Subcutaneous adipose tissue (tissue), 4 donors: ENCODE measurements around the gene KDM4B. TPM values are rescaled to one million over a fixed set of nuclear protein-coding genes. Genes with fewer than 3 reads are reported as not detected.

Experiments used
- total RNA-seq, 4 donors: library from RNA; depleted of rRNA; stranded (reverse); fragments of >200 nt; gene quantifications; one replicate each; pipeline ENCODE4 v1.1.0, GENCODE V29; 2016
- TF ChIP-seq, protein P1 (sequence below): fragments of 450-650 bp; IDR thresholded peaks from one replicate; pipeline ENCODE4 v1.5.1; 2016; ENCODE audit warnings: low read depth, mild to moderate bottlenecking, control low read depth, antibody characterized with exemption, moderate library complexity

The KDM4B gene
- total RNA-seq, 4 donors from 2014 or later, result 19.4 to 56.1 (median 28.5) TPM

DNA sequence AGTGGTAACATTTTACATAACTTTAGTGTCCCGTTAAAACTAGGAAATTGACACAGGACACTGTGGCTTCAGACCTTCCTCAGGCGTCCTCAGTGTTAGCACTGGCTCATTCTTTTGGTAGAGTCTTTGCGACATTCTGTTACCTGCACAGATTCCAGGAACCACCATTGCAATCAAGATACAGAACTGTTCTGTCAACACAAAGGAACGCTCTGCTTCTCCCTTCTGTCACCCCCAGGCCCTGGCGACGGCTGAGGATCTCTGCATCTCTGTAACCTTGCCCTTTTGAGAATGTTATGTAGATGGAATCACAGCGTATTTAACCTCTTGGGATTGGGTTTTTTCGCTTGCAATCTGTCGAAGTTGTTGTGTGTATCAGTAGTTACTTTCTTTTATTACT, 22.6 kb downstream of the KDM4B start:
- TF ChIP-seq, protein P1, sequence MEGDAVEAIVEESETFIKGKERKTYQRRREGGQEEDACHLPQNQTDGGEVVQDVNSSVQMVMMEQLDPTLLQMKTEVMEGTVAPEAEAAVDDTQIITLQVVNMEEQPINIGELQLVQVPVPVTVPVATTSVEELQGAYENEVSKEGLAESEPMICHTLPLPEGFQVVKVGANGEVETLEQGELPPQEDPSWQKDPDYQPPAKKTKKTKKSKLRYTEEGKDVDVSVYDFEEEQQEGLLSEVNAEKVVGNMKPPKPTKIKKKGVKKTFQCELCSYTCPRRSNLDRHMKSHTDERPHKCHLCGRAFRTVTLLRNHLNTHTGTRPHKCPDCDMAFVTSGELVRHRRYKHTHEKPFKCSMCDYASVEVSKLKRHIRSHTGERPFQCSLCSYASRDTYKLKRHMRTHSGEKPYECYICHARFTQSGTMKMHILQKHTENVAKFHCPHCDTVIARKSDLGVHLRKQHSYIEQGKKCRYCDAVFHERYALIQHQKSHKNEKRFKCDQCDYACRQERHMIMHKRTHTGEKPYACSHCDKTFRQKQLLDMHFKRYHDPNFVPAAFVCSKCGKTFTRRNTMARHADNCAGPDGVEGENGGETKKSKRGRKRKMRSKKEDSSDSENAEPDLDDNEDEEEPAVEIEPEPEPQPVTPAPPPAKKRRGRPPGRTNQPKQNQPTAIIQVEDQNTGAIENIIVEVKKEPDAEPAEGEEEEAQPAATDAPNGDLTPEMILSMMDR, result no peak

DNA sequence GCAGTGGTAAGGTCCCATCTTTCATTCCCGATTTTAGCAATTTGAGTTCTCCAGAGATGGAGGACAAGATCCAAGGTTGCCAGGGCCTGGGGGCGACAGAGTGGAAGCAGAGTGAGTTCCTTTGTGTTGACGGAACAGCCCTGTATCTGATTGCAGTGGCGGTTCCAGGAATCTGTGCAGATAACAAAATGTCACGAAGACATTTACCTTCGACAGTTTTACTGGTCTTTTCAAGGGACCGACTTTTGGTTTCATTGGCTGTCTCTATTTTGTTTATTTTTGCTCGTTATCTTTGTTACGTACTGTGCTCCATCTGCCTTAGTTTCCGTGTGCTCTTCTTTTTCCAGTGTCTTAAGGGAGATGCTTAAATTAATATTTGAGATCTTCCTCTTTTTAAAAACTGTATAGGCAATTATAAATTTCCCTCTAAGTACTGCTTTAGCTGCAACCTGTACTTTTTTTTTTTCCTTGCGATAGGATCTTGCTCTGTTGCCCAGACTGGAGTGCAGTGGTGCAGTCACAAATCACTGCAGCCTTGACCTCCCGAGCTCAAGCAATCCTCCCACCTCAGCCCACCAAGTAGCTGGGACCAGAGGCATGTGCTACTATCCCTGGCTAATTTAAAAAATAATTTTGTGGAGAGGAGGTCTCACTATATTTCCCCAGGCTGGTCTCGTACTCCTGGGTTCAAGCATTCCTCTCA, 23.2 kb downstream of the KDM4B start:
- TF ChIP-seq, protein P1, result no peak

DNA sequence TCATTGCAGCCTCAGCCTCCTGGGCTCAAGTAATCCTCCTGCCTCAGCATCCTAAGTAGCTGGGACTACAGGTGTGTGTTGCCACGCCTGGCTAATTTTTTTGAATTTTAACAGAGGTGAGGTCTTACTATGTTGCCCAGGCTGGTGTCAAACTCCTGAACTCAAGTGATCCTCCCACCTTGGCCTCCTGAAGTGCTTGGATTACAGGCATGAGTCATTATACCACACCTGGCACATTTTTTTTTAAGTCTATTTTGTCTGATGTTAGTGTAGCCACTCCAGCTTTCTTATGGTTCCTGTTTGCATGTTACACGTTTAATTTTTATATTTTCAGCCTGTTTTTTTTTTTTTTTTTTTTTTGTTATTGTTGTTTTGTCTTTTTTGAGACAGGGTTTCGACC, 24.8 kb downstream of the KDM4B start:
- TF ChIP-seq, protein P1, result no peak

DNA sequence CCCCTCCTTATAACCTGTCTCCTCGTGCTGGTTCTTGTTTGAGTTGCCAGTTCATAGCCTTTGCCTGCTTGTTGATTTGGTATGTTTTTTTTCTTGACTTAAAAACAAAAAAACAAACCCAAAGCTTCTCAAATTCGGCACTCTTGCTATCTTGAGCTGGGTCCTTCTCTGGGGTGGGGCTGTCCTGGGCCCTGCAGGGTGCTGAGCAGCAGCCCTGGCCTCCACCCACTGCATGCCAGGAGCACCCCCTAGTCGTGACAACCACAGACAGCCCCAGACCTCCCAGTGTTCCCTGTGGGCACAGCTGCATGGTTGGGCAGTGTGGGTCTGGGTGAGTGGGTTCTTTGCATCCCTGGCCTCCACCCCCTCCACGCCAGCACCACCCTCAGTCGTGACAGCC, 27.8 kb downstream of the KDM4B start:
- TF ChIP-seq, protein P1, result no peak

DNA sequence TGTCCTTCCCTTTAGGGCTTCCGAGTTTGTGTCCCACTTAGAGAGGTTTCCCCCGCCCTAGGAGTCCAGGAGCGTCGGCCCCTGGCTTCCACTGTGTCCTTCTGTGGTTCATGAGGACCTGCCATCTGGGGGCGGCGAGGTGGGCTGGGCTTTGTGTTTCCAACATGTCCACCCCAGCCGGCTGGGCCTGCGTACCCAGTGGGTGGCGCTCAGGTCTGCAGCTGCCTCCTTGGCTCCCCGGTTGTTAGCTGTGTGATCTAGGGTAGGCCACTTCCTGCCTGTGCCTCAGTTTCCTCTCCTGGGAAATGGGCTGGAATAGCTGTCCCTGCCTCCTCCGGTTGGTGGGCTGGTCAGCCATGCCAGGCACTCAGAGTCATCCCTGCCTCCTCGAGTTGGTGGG, 28.4 kb downstream of the KDM4B start:
- TF ChIP-seq, protein P1, result no peak

DNA sequence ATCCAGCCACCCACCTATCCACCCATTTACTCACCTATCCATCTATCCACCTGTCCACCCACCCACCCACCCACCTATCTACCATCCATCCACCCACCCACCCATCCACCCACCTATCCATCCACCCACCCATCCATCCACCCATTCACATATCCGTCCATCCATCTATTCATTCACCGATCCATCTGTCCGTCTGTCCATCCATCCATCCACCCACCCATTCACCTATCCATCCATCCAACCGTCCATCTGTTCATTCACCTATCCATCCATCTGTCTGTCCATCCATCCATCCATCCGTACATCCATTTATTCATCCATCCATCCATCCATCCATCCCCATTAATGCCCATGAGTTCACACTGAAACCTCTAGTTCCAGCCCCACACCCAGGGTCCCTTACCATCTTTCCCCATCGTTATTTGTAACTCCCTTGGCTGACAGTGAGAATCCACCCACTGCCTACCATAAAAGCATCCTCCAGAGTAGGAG, 31.3 kb downstream of the KDM4B start:
- TF ChIP-seq, protein P1, result no peak

DNA sequence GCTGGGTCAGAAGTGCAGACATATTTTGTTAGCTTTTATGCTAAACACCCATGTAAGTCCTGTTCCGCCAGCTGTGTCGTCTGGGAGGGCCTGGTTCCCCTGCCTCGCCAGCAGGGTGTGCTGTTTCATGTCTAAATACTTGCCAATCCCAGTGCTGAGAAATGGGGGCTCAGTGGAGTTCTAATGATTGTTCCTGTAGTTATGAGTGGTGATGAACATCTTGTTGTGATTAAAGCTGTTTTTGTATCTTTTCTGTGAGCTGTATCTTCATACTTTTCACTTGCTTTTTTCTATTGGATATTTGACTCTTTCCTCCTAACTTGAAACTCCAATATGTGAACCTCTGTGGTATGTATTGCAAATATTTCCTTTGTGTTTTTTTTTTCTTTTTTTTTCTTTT, 32.7 kb downstream of the KDM4B start:
- TF ChIP-seq, protein P1, result no peak
